GM19372 (cell line): ENCODE results near the gene PRSS38.

Source experiments
- ATAC-seq: cut with Tn5 transposase; IDR thresholded peaks from one replicate; pipeline ENCODE4 v1.9.1; 2021; ENCODE audit warnings: mild to moderate bottlenecking, low read depth, moderate library complexity; ENCODE audit not compliant: unreplicated experiment

Gene PRSS38

GRCh38 chr1:227893949-227894721, 78.7 kb downstream of the PRSS38 start:
- ATAC-seq, result no peak

- ATAC-seq, result no peak
These were observed 79.5 kb downstream of the PRSS38 start for GRCh38 chr1:227894831-227895451.
